Subcutaneous adipose tissue (tissue), 4 donors: ENCODE data around the gene CDC25B. TPM values are rescaled to one million over a fixed set of nuclear protein-coding genes. Genes with fewer than 3 reads are reported as not detected.

Source experiments
- CTCF ChIP-seq: fragments of 450-650 bp; IDR thresholded peaks from one replicate; pipeline ENCODE4 v1.5.1; 2016; ENCODE audit warnings: low read depth, mild to moderate bottlenecking, control low read depth, antibody characterized with exemption, moderate library complexity
- total RNA-seq, 4 donors: library from RNA; depleted of rRNA; stranded (reverse); fragments of >200 nt; gene quantifications; one replicate each; pipeline ENCODE4 v1.1.0, GENCODE V29; 2016

The CDC25B gene
- total RNA-seq, 4 donors from 2014 or later, result 14.7 to 25.6 (median 19.2) TPM

- no peak for TF ChIP-seq CTCF
Measured at GRCh38 chr20:3802524-3803239, 6.6 kb downstream of the CDC25B start.

GRCh38 chr20:3803289-3803688 lies 7.2 kb downstream of the CDC25B start:
- TF ChIP-seq CTCF, result no peak

- TF ChIP-seq CTCF, result no peak
Measured at GRCh38 chr20:3803854-3804253, 7.7 kb downstream of the CDC25B start.

GRCh38 chr20:3804254-3804751 lies 8.2 kb downstream of the CDC25B start:
- TF ChIP-seq CTCF, result no peak

GRCh38 chr20:3804781-3805180 lies 8.7 kb downstream of the CDC25B start:
- no peak for TF ChIP-seq CTCF

- TF ChIP-seq CTCF, result no peak
Measured at GRCh38 chr20:3808544-3808943, 12.4 kb downstream of the CDC25B start.

- TF ChIP-seq CTCF, result no peak
Measured at GRCh38 chr20:3811467-3812258, 15.6 kb downstream of the CDC25B start.
